ENCODE results near the gene SIRT6.
"Not testable (repeated sequence)": the region's sequence is repeated elsewhere in the genome, so short reads cannot be mapped to it uniquely, and the experiment has no call there.

SIRT6 gene
- 8.9 to 24.8 (median 15.0) reads per million in 9 experiments for total RNA-seq

DNA sequence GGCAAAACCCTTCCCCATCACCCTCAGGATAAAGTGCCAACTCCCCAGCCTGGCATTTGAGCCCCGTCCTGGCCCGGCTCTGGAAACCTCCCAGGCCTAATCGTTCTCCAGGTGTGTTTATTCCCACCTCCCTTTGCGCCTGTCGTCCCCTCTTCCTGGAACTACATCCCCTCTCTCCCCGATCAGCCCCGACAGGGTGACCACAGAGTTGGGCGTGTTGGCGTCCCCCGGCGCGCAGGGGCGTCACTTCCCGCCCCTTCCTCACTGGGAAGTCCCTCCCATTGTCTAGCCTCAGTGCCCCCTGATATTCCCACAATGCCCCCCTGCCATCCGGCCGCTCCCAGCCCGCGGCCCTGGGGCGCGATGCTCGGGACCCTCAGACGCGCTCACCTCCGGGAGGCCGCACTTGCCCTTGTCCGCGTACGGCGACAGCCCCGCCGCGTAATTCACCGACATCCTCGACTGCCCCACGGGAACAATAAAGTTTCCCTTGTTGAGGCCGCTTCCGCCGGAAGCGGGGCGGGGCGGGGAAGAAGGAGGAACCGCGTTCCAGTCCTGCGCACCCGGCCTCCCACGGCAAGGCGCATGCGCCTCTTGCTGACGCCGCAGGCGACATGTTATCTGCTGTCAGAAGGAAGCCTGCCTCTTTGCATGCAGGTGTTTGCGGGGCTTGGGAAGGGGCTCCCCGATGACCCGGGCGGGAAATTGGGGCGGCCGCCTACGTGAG is at the start of gene SIRT6, which contains the start of gene ANKRD24:
TSS of gene SIRT6 (minus strand) at position 480 of the 727 bp plus-strand sequence. CDS start at position 456, 24 bp downstream.
TSS of gene ANKRD24 (plus strand) at position 606 of the 727 bp plus-strand sequence. CDS start 3,737 bp downstream, outside the sequence.
- peaks cover 21% of the 10 kb centered on the region for H3K36me3 Mint-ChIP-seq (ENCODE audit: insufficient read depth)
- peak within 1 kb of the TSS; percentile 97 to 98 for H3K27ac Mint-ChIP-seq
- peak within 1 kb of the TSS; percentile 99 for H3K4me3 Mint-ChIP-seq
- H3K9me3 Mint-ChIP-seq, result no peaks in the 10 kb centered on the region
- H3K4me1 Mint-ChIP-seq (ENCODE audit: low read depth in 2 of 2), result peaks cover 21 to 34% of the 10 kb centered on the region in 2 donors
- H3K27me3 Mint-ChIP-seq, result peaks cover 0 to under 1% of the 10 kb centered on the region in 2 donors
- DNase-seq, result peak; percentile 91 to 95 (median 94)
- peak; percentile 91 for ATAC-seq (replicated peaks)

DNA sequence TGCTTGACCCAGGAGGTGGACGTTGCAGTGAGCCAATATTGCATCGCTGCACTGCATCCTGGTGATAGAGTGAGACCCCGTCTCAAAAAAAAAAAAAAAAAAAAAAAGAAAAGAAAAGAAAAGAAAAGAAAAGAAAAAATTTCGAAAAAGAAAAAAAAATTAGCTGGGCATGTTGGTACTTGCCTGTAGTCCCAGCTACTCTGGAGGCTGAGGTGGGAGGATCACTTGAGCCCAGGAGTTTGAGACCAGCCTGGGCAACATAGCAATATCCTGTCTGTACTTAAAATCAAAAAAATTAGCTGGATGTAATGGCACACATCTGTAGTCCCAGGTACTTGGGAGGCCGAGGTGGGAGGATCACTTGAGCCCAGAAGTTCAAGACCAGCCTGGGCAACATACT is 49.8 kb upstream of the SIRT6 start:
- H3K4me3 Mint-ChIP-seq; H3K27ac Mint-ChIP-seq; DNase-seq; H3K9me3 Mint-ChIP-seq; H3K4me1 Mint-ChIP-seq (ENCODE audit: low read depth in 2 of 2); ATAC-seq (replicated peaks); H3K36me3 Mint-ChIP-seq (ENCODE audit: insufficient read depth): not testable (repeated sequence)
- H3K27me3 Mint-ChIP-seq, result peaks cover 16 to 32% of the 10 kb centered on the region in 2 donors

DNA sequence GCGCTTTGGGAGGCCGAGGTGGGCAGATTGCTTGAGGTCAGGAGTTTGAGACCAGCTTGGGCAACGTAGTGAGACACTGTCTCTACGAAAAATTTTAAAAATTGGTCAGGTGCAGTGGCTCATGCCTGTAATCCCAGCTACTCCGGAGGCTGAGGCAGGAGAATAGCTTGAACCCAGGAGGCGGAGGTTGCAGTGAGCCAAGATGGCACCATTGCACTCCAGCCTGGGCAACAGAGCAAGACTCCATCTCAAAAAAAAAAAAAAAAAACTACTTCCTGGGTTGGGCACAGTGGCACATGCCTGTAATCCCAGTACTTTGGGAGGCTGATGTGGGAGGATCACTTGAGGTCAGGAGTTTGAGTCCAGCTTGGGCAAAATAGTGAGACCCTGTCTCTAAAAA is 49.2 kb upstream of the SIRT6 start:
- not testable (repeated sequence) for DNase-seq; H3K36me3 Mint-ChIP-seq (ENCODE audit: insufficient read depth); H3K9me3 Mint-ChIP-seq; H3K27ac Mint-ChIP-seq; H3K4me1 Mint-ChIP-seq (ENCODE audit: low read depth in 2 of 2); ATAC-seq (replicated peaks); H3K4me3 Mint-ChIP-seq
- peaks cover 18 to 25% of the 10 kb centered on the region in 2 donors for H3K27me3 Mint-ChIP-seq

DNA sequence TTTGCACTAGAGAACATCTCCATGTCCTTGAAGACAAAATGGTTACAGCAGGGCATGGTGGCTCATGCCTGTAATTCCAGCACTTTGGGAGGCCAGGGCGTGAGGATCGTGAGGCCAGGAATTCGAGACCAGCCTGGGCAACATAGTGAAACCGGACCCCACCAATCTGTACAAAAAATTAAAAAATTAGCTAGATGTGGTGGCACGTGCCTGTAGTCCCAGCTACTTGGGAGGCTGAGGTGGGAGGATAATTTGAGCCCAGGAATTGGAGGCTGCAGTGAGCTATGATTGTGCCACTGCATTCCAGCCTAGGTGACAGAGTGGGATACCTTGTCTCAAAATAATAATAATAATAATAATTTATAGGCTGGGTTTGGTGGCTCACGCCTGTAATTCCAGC is 47.9 kb upstream of the SIRT6 start:
- ATAC-seq (replicated peaks); H3K27ac Mint-ChIP-seq; H3K4me1 Mint-ChIP-seq (ENCODE audit: low read depth in 2 of 2); H3K4me3 Mint-ChIP-seq; H3K36me3 Mint-ChIP-seq (ENCODE audit: insufficient read depth); DNase-seq; H3K9me3 Mint-ChIP-seq: not testable (repeated sequence)
- H3K27me3 Mint-ChIP-seq, result peaks cover 21 to 23% of the 10 kb centered on the region in 2 donors

DNA sequence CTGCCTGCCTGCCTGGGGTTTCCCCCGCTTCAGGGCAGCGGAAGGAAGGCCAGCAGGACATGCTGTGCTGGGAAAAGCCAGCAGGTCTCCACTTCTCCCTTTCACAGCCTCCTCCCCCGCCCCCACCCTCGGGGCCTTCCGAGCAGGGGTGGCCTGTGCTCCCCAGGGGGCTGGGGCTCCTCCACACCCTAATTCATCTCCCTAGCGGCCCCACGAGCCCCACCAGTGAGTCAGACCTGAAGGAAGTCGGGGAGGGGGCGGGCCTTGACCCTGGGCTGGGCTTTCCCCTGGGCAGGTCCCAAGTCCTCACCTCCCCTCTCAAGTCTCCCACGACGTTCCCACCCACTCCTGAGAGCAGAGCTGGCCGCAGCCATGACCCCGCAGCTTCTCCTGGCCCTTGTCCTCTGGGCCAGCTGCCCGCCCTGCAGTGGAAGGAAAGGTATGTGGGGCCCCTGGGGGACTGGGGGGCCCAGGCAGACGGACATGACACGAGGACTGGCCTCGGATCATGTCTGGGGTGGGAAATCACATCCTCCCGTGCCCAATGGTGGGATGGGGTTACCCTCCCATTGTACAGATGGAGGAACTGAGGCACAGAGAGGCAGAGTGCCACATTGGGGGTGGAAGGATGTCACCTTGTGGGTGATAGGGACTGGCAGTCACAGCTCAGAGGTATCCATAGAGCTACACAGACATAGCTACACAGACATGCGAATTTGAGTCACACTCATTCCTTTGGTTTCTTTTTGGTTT is 47.0 kb upstream of the SIRT6 start, which contains the start of gene EBI3:
TSS of gene EBI3 (plus strand) at position 345 of the 753 bp plus-strand sequence. CDS start at position 373, 28 bp downstream.
- Mint-ChIP-seq H3K4me3 (no peak within 1 kb of the TSS), H3K4me1 (ENCODE audit: low read depth in 2 of 2) (peaks cover 0 to 5% of the 10 kb centered on the region in 2 donors), H3K36me3 (ENCODE audit: insufficient read depth) (peaks cover 3% of the 10 kb centered on the region), H3K27ac (no peak within 1 kb of the TSS), H3K9me3 (no peaks in the 10 kb centered on the region), H3K27me3 (peaks cover 15 to 22% of the 10 kb centered on the region in 2 donors)
- DNase-seq (no peak), ATAC-seq (replicated peaks) (peak; percentile 27)

DNA sequence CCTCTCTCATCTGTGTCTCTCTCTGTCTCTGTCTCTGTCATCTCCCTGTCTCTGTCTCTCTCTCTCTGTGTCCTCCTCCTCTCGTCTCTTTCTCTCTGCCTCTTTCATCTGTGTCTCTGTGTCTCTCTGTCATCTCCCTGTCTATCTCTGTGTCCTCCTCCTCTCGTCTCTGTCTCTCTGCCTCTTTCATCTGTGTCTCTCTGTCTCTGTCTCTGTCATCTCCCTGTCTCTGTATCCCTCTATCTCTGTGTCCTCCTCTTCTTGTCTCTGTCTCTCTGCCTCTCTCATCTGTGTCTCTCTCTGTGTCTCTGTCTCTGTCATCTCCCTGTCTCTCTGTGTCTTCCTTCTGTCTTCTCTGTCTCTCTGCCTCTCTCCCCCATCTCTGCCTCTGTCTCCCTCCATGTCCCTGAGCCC is 46.4 kb upstream of the SIRT6 start:
- ATAC-seq (replicated peaks), result no peak
- no peak overlapping the region for H3K4me3 Mint-ChIP-seq
- peaks cover 3% of the 10 kb centered on the region for H3K36me3 Mint-ChIP-seq (ENCODE audit: insufficient read depth)

DNA sequence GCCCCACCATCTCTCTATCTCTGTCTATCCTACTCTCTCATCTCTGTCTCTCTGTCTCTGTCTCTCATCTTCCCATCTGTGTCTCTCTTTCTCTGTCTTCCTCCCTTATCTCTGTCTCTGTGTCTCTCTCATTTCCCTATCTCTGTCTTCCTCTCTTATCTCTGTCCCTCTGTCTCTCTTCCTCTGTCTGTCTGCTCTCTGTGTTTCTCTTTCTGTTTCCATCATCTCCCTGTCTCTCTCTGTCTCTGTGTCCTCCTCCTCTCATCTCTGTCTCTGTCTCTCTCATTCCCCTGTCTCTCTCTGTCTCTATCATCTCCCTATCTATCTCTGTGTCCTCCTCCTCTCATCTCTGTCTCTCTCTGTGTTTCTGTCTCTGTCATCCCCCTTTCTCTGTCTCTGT is 45.4 kb upstream of the SIRT6 start:
- Mint-ChIP-seq H3K4me3 (no peak overlapping the region), H3K9me3 (no peaks in the 10 kb centered on the region), H3K27me3 (peaks cover 0 to 7% of the 10 kb centered on the region in 2 donors), H3K27ac (no peak overlapping the region), H3K4me1 (ENCODE audit: low read depth in 2 of 2) (no peaks in the 10 kb centered on the region), H3K36me3 (ENCODE audit: insufficient read depth) (no peaks in the 10 kb centered on the region)
- ATAC-seq (replicated peaks) (no peak), DNase-seq (no peak)

More for the DNA sequence above, 46.4 kb upstream of the SIRT6 start:
- no peak for DNase-seq
- peaks cover 0 to 5% of the 10 kb centered on the region in 2 donors for H3K4me1 Mint-ChIP-seq (ENCODE audit: low read depth in 2 of 2)
- H3K9me3 Mint-ChIP-seq, result no peaks in the 10 kb centered on the region
- H3K27ac Mint-ChIP-seq, result no peak overlapping the region
- peaks cover 9 to 16% of the 10 kb centered on the region in 2 donors for H3K27me3 Mint-ChIP-seq

DNA sequence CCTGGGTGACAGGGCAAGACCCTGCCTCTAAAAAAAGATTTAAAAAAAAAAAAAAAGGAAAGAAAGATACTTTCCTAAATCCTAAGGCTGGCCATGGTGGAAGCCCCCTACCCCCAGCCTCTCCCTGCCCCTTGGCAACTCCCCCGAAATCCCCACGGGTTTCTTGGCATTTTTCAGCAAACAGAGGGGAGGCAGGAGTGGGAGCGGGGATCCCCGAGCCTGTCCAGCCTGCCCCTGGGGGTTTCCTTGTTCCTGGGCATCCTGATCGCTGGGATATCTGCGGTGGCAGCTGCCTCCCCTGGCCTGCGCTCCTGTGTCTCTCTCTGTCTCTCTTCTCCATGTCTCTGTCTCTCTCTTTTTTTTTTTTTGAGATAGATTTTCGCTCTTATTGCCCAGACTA is 43.5 kb upstream of the SIRT6 start:
- Mint-ChIP-seq H3K9me3 (no peaks in the 10 kb centered on the region), H3K4me3 (no peak overlapping the region), H3K36me3 (ENCODE audit: insufficient read depth) (no peaks in the 10 kb centered on the region), H3K4me1 (ENCODE audit: low read depth in 2 of 2) (no peaks in the 10 kb centered on the region), H3K27me3 (peaks cover 0 to 7% of the 10 kb centered on the region in 2 donors), H3K27ac (no peak overlapping the region)
- DNase-seq (no peak), ATAC-seq (replicated peaks) (no peak)

DNA sequence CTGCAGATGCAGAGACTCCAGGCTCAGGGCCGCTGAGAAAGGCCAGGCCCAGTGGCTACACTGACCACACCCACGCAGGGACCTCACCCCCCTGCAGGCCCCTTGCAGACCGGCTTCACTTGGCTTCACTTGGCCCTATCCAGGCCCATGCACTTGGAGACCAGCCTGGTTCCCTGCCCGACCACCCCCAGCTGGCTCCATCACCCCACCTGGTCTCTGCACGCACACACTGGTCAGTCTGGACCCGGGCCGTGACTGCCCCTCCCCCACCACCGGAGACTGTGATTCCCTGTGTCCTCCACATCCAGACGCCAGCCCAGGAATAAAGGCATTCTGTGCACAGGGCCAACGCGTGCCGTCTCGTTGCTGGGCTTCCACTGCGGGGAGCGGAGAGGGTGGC is 42.1 kb upstream of the SIRT6 start:
- peaks cover 0 to 7% of the 10 kb centered on the region in 2 donors for H3K27me3 Mint-ChIP-seq
- H3K9me3 Mint-ChIP-seq, result no peaks in the 10 kb centered on the region
- no peaks in the 10 kb centered on the region for H3K4me1 Mint-ChIP-seq (ENCODE audit: low read depth in 2 of 2)
- ATAC-seq (replicated peaks) (no peak), DNase-seq (no peak)
- H3K4me3 Mint-ChIP-seq, result no peak overlapping the region
- no peaks in the 10 kb centered on the region for H3K36me3 Mint-ChIP-seq (ENCODE audit: insufficient read depth)
- H3K27ac Mint-ChIP-seq, result no peak overlapping the region

DNA sequence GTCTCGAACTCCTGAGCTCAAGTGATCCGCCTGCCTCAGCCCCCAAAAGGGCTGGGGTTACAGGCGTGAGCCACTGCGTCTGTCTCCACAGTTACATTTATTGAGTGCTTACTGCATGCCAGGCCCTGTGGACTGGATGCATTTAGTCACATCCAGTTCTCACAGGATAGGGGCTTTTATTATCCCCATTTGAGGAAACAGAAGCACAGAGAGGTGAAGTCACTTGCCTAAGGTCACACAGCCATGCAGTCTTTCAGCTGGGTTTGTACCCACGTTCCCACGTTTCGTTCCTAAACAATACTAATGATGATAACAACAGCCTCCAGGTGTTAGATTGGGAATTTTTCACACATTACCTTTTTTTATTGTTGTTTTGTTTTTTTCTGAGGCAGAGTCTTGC is 37.8 kb upstream of the SIRT6 start:
- Mint-ChIP-seq H3K9me3 (no peaks in the 10 kb centered on the region), H3K27ac (peak overlapping the region in 1 of 2 donors; percentile 35), H3K36me3 (ENCODE audit: insufficient read depth) (no peaks in the 10 kb centered on the region), H3K4me3 (no peak overlapping the region), H3K4me1 (ENCODE audit: low read depth in 2 of 2) (peaks cover 0 to under 1% of the 10 kb centered on the region in 2 donors), H3K27me3 (no peaks in the 10 kb centered on the region)
- no peak for ATAC-seq (replicated peaks)
- no peak for DNase-seq

DNA sequence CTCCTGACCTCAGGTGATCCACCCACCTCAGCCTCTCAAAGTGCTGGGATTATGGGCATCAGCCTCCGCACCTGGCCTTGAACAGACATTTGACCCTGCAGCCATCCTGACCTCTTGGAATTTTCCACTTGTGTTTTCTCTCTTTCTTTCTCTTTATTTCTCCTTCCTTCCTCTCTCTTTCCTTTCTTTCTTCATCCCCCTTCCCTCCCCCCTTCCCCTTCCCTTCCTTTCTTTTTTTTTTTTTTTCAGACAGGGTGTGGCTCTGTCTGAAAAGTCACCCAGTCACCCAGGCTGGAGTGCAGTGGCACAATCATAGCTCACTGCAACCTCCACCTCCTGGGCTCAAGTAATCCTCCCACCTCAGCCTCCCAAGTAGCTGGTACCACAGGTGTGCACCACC is 36.2 kb upstream of the SIRT6 start:
- not testable (repeated sequence) for H3K4me3 Mint-ChIP-seq; H3K27ac Mint-ChIP-seq; H3K36me3 Mint-ChIP-seq (ENCODE audit: insufficient read depth); H3K9me3 Mint-ChIP-seq; DNase-seq; ATAC-seq (replicated peaks); H3K27me3 Mint-ChIP-seq
- peaks cover 9 to 12% of the 10 kb centered on the region in 2 donors for H3K4me1 Mint-ChIP-seq (ENCODE audit: low read depth in 2 of 2)

DNA sequence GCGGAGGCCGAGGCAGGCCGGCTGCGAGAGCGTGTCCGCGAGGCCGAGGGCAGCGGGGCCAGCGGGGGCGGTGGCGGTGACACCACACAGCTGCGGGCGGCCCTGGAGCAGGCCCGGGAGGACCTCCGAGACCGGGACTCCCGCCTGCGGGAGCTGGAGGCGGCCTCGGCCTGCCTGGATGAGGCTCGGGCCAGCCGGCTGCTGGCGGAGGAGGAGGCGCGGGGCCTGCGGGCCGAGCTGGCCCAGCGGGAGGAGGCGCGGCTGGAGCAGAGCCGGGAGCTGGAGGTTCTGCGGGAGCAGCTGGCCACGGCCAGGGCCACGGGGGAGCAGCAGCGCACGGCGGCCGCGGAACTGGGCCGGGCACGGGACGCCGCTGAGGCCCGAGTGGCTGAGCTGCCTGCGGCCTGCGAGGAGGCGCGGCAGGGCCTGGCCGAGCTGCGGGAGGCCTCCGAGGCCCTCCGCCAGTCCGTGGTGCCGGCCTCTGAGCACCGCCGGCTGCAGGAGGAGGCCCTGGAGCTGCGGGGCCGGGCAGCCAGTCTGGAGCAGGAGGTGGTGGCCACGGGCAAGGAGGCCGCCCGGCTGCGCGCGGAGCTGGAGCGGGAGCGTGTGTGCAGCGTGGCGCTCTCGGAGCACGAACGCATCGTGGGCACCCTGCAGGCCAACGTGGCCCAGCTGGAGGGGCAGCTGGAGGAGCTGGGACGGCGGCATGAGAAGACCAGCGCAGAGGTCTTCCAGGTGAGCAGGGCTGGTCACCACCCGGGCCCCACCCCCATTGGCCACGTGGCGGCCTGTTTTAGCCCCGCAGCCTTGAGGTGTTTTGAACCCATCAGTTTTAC is 35.3 kb upstream of the SIRT6 start:
- peaks cover 0 to under 1% of the 10 kb centered on the region in 2 donors for H3K27me3 Mint-ChIP-seq

DNA sequence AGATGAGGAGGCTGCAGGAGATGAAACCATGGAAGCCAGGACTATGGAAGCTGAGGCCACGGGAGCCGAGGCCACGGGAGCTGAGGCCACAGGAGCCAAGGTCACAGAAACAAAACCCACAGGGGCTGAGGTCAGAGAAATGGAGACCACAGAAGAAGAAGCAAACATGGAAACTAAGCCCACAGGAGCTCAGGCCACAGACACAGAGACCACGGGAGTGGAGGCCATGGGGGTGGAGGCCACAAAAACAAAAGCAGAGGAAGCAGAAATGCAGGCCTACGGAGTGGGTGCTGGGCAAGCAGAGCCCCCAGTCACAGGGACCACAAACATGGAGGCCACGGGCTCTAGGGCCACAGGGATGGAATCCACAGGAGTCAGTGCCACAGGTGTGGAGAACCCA is 34.5 kb upstream of the SIRT6 start:
- DNase-seq (no peak), ATAC-seq (replicated peaks) (no peak)
- peaks cover 0 to 8% of the 10 kb centered on the region in 2 donors for H3K27me3 Mint-ChIP-seq
- H3K4me3 Mint-ChIP-seq, result no peak overlapping the region
- peak overlapping the region in 1 of 2 donors; percentile 41 for H3K27ac Mint-ChIP-seq
- no peaks in the 10 kb centered on the region for H3K9me3 Mint-ChIP-seq
- H3K36me3 Mint-ChIP-seq (ENCODE audit: insufficient read depth), result no peaks in the 10 kb centered on the region
- peaks cover 9 to 12% of the 10 kb centered on the region in 2 donors for H3K4me1 Mint-ChIP-seq (ENCODE audit: low read depth in 2 of 2)

More for the DNA sequence above, 35.3 kb upstream of the SIRT6 start:
- no peaks in the 10 kb centered on the region for H3K36me3 Mint-ChIP-seq (ENCODE audit: insufficient read depth)
- ATAC-seq (replicated peaks) (no peak), DNase-seq (no peak)
- H3K27ac Mint-ChIP-seq, result no peak overlapping the region
- no peaks in the 10 kb centered on the region for H3K9me3 Mint-ChIP-seq
- peaks cover 9 to 12% of the 10 kb centered on the region in 2 donors for H3K4me1 Mint-ChIP-seq (ENCODE audit: low read depth in 2 of 2)
- H3K4me3 Mint-ChIP-seq, result no peak overlapping the region
